Peyer's patch (tissue), 4 donors: ENCODE measurements around the gene DMRT1.

Source experiments
- POLR2A ChIP-seq, 2 donors: fragments of 450-650 bp; IDR thresholded peaks; one replicate each; pipeline ENCODE4 v1.5.1; 2017; ENCODE audit warnings: antibody characterized with exemption in 2 of 2, mild to moderate bottlenecking in 2 of 2, moderate library complexity in 2 of 2
- TF ChIP-seq, protein P1 (sequence below), 6 experiments: fragments of 450-650 bp in 4 of 6; fragments of 200-600 bp in 2 of 6; sonication (generic) in 1 of 6; IDR thresholded peaks; one replicate each; pipeline ENCODE4 v1.5.1; 2017 to 2019; ENCODE audit warnings: antibody characterized with exemption in 6 of 6, mild to moderate bottlenecking in 3 of 6, moderate library complexity in 1 of 6

DNA sequence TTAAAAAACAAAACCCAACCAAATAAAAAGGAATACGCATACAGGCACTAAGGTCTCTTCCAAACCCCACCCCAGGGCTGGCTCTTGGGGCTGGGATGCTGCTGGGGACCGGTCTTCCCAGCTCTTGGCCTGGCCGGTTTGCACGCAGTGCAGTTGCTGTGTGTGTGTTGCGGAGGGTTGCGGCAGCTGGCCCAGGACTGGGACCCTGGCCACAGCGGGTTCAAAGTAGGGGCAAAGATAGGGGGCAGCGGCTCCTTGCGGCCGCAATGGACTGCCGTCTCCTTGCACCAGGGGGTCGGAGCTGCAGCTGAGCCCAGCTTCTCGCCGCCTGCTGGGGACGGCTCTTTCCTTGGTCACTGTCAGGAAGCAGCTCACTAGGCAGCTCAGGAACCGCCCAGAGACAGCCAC lies 140.0 kb downstream of the DMRT1 start:
- TF ChIP-seq, protein P1, sequence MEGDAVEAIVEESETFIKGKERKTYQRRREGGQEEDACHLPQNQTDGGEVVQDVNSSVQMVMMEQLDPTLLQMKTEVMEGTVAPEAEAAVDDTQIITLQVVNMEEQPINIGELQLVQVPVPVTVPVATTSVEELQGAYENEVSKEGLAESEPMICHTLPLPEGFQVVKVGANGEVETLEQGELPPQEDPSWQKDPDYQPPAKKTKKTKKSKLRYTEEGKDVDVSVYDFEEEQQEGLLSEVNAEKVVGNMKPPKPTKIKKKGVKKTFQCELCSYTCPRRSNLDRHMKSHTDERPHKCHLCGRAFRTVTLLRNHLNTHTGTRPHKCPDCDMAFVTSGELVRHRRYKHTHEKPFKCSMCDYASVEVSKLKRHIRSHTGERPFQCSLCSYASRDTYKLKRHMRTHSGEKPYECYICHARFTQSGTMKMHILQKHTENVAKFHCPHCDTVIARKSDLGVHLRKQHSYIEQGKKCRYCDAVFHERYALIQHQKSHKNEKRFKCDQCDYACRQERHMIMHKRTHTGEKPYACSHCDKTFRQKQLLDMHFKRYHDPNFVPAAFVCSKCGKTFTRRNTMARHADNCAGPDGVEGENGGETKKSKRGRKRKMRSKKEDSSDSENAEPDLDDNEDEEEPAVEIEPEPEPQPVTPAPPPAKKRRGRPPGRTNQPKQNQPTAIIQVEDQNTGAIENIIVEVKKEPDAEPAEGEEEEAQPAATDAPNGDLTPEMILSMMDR (IDR thresholded peaks at IDR 0.05) = no peak
- no peak for TF ChIP-seq POLR2A (IDR thresholded peaks at IDR 0.05)
